Measurements from ENCODE around the gene LDHD.

- no peak for TF ChIP-seq CTCF (IDR thresholded peaks at IDR 0.05)
- TF ChIP-seq POLR2A (IDR thresholded peaks at IDR 0.05) = no peak
Measured at GRCh38 chr16:75114179-75114945, 2.2 kb downstream of the LDHD start.

Data from upper lobe of left lung (tissue), 4 donors.